ENCODE measurements around the gene CCR6.
"Not testable (repeated sequence)": the region's sequence is repeated elsewhere in the genome, so short reads cannot be mapped to it uniquely, and the experiment has no call there.

The CCR6 gene

DNA sequence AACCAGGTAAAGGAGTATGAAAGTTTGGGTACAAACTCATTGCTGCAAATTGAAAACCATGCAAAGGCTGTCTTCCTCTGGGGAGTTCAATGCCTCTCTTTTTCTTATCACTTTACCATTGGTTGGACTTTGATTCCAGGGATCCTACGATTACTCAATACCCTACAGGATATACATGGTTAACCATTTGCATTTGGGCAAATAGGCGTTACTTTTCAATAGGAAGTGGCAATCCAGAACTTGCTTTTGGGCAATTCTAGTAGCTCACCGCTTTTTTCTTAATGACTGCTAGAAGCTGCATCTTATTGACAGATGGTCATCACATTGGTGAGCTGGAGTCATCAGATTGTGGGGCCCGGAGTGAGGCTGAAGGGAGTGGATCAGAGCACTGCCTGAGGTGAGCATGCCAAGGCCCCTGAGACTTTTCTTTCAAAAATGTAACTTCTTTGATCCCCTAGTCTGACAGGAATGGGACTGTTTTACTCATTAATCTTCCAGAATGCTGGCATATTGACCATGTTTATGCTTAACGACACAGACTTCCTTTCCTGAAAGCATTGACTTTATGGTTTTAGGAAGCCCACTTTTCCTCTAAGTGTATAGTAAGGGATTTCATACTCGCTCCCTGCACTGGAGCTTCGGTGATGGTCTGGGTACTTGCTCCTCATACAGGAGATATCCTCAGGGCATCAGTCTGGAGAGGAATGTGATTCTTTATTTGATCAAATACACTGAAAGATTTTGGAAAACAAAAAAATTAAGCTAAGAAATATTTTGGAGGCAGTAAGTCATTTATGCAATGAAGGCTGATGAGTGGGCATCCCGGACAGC, at the start of gene CCR6:
Gene CCR6 (plus strand): TSS at position 270 of the 831 bp plus-strand sequence. CDS start 13,039 bp downstream, outside the sequence.
- no peak for DNase-seq (ENCODE audit: low read depth in 3 of 3)

GRCh38 chr6:167073679-167074274, 49.1 kb upstream of the CCR6 start:
- no peak for DNase-seq (ENCODE audit: low read depth in 3 of 3)

- no peak for DNase-seq (ENCODE audit: low read depth in 3 of 3)
These were observed 45.5 kb upstream of the CCR6 start for GRCh38 chr6:167077241-167077932.

GRCh38 chr6:167078745-167079144, 44.2 kb upstream of the CCR6 start:
- no peak for DNase-seq (ENCODE audit: low read depth in 3 of 3)

GRCh38 chr6:167079853-167080297, 43.0 kb upstream of the CCR6 start:
- peak in 2 of 3 donors; percentile 56 to 71 for DNase-seq (ENCODE audit: low read depth in 3 of 3)

GRCh38 chr6:167087857-167088354, 35.0 kb upstream of the CCR6 start:
- no peak for DNase-seq (ENCODE audit: low read depth in 3 of 3)

GRCh38 chr6:167088741-167089140, 34.2 kb upstream of the CCR6 start:
- DNase-seq (ENCODE audit: low read depth in 3 of 3): not testable (repeated sequence)

- DNase-seq (ENCODE audit: low read depth in 3 of 3): no peak
These were observed 33.4 kb upstream of the CCR6 start for GRCh38 chr6:167089243-167090142.

- no peak for DNase-seq (ENCODE audit: low read depth in 3 of 3)
These were observed 32.7 kb upstream of the CCR6 start for GRCh38 chr6:167090171-167090570.

- no peak for DNase-seq (ENCODE audit: low read depth in 3 of 3)
These were observed 31.7 kb upstream of the CCR6 start for GRCh38 chr6:167091026-167091804.

DNA sequence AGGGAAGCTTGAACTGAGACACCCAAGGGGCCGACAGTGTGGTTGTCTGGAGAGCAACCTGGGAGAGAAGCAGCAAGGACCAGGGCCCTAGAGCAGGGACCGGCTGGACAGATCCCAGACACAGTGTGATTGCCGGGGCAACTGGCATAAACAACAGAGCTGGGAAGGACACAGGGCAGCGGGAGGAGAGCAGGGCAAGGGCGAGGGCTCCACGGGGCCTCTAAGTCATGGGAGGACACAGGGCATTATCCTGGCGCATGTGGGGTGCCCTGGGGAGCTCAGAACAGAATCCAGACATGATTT, 31.1 kb upstream of the CCR6 start:
- no peak for DNase-seq (ENCODE audit: low read depth in 3 of 3)

DNA sequence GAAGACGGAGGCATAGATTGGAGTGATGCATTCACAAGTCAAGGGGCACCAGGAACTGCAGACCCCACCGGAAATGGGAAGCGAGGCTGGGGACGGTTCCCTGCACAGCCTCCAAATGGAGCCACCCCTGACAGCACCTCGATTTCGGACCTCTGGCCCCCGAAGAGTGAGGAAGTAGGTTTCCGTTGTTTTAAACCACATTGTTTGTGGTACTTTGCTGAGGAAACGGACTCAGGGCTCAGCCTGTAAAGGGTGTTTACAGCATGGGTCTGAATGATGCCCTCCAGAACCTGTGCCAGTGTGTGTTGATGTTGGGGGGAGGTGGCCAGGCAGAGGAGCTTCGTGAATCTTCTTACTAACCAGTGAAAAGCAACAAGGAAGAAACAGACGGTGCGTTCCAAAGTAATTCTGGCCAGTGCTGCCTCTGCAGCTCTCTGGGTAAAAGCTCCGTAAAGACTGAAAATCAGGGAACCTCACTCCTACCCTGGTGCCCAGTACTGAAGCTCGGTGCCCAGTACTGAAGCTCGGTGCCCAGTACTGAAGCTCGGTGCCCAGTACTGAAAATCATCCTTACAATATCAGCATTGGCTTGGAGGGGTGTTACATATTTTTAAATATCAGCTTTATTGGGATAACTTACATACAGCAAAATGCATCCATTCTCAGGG, 30.1 kb upstream of the CCR6 start:
- DNase-seq (ENCODE audit: low read depth in 3 of 3): no peak

GRCh38 chr6:167093406-167093921, 29.4 kb upstream of the CCR6 start:
- DNase-seq (ENCODE audit: low read depth in 3 of 3): no peak

GRCh38 chr6:167093922-167094432, 28.9 kb upstream of the CCR6 start:
- DNase-seq (ENCODE audit: low read depth in 3 of 3): peak in 1 of 3 donors; percentile 34

- no peak for DNase-seq (ENCODE audit: low read depth in 3 of 3)
These were observed 28.5 kb upstream of the CCR6 start for GRCh38 chr6:167094436-167094819.

DNA sequence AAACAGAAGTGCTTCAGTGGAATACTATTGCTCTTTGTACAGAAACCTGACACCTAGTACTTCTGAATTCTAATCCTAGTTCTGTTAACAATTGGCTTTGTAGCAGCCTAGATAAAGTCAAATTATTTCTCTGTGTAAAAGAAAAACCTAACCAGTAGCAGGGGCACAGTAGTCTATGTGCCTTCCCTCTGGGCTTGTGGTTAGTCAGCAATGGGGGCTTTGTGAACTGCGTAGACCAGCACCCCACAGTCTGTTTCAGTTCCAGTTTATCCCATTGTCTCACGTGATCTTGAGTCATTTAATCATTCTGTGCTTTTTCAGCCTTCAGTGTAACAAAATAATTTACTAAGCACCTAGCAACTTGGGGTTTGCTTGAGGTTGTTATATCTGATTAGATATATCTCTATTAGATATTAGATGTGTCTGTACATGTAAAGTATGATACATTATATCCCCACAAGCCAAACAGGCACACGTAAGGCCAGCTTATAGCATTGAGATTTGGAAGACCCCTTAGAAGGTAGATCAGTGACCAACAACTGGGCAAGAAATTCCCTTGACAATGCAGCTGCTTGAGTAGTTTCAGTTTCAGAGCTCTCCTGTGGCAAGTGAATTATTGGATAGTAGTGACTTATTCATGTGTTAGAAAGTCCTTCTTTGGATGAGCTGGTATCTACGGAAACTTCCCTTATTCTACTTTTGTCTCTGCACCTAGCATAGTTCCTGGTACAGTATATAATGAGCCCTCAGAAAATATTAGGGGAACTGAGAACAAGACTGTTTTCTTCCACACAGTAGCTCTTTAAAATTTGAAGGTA, 27.9 kb upstream of the CCR6 start:
- DNase-seq (ENCODE audit: low read depth in 3 of 3): no peak

- DNase-seq (ENCODE audit: low read depth in 3 of 3): no peak
These were observed 27.0 kb upstream of the CCR6 start for GRCh38 chr6:167095888-167096287.

- DNase-seq (ENCODE audit: low read depth in 3 of 3): no peak
These were observed 25.9 kb upstream of the CCR6 start for GRCh38 chr6:167096991-167097390.

GRCh38 chr6:167097770-167098169, 25.1 kb upstream of the CCR6 start:
- DNase-seq (ENCODE audit: low read depth in 3 of 3): no peak
